ENCODE data around the gene KBTBD4.
A peak's percentile ranks its signal among the peaks of the same experiment; 100 is the strongest.
"Not testable (repeated sequence)": the region's sequence is repeated elsewhere in the genome, so short reads cannot be mapped to it uniquely, and the experiment has no call there.

The KBTBD4 gene

GRCh38 chr11:47589977-47590861, 11.4 kb upstream of the KBTBD4 start:
- peak; percentile 81 for DNase-seq (ENCODE audit: low spot score)

GRCh38 chr11:47589584-47589976, 10.8 kb upstream of the KBTBD4 start:
- no peak for DNase-seq (ENCODE audit: low spot score)

DNA sequence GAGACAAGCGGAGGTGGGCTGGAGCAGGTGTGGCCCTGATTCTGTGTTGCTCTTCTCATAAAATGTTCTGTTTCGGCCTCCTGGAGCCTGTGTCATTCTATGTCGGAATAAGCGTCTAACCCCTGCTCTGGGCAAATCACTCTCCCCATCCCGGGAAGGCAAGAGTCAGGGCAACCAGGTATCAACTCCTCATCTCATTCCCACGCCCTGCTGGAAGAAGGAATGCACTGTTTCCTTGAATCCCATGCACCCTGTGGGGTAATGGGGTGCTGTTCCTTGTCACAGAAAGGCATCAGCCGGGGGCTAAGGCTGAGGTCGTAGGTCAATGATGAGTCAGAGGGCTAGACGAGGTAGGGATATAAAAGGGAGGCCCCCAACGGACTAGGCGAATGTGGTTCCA, 10.3 kb upstream of the KBTBD4 start:
- no peak for DNase-seq (ENCODE audit: low spot score)

GRCh38 chr11:47587723-47588326, 9.1 kb upstream of the KBTBD4 start:
- no peak for DNase-seq (ENCODE audit: low spot score)

DNA sequence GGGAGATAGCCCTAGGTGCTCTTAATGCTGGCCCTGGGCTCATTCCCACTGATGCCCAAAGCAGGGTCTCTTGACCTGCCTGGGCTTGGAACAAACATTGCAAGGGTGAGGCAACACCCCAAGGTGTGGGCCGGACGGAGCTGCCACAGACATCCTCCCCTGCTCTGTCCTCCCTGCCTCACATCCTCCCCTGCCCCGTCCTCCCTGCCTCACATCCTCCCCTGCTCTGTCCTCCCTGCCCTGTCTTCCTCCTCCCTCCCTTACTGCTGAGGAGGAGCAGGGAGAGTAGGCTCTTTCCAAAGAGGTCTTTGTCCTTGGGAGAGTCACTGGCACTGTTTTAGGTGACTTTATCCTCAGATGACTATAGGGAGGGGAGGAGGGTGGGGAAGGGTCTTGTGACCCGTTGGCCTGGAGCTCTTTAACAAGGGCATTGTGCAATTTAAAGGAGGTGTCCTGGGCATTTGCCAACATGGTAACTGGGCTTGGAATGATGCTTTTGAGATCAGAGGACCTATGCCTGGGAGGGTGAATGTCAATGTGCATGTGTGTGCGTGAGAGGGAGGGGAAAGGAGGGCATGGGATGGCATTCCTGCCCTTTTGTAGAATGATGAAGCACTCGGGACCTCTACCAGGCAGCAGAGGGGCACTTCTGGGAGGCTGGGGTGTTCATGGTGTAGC, 8.4 kb upstream of the KBTBD4 start:
- DNase-seq (ENCODE audit: low spot score) = no peak

GRCh38 chr11:47586098-47586855, 7.5 kb upstream of the KBTBD4 start, which contains the start of gene FAM180B:
Gene FAM180B (plus strand): TSS chr11:47586678. CDS start chr11:47586769, 91 bp downstream.
- peak; percentile 78 for DNase-seq (ENCODE audit: low spot score)

GRCh38 chr11:47583844-47584243, 5.1 kb upstream of the KBTBD4 start:
- DNase-seq (ENCODE audit: low spot score) = no peak

- DNase-seq (ENCODE audit: low spot score) = no peak
These were observed 1.2 kb downstream of the KBTBD4 start for GRCh38 chr11:47577460-47578041.

DNA sequence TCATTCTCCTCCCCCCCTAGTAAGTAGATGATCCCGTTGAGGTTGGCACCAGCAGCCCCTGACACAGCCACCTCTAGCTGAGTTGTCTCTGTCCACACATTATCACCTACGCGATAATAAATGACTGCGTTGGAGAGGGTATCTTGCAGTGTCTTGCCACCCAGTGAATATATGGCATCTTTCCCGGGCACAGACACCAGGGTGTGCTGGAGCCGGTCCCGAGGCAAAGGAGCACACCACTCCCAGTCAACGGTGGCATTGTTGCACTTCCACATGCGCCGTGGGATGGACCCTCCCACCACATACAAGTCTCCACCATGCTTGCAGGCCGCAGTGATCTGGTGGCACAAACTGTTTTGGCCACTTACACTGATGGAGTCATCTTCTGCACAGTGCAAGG, 5.4 kb downstream of the KBTBD4 start:
- DNase-seq (ENCODE audit: low spot score) = no peak

DNA sequence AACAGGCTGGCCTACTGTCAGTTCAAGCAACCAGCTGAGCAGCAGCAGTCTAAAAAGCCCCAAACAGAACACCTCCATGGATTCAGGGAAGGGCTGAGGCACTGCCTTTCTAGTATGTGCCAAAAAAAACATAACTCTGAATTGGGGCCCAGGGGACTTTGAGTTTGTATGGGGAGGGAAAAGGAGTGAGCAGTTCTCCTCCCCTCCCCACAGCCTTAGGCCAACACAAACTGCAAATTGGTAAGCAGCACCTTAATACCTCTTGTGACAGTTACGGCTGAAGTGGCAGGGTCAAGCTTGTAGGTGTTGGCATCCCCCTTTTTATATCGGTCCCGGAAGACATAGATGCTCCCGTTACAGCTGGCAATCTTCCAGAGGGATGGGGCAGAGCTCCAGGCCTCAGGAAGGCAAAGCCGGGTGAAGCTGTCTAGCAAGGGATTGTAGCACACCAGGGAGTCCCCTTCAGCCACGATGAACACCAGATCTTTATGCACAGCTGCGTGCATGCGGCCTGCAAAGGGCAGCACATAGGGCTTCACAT, 6.0 kb downstream of the KBTBD4 start:
- DNase-seq (ENCODE audit: low spot score) = no peak

DNA sequence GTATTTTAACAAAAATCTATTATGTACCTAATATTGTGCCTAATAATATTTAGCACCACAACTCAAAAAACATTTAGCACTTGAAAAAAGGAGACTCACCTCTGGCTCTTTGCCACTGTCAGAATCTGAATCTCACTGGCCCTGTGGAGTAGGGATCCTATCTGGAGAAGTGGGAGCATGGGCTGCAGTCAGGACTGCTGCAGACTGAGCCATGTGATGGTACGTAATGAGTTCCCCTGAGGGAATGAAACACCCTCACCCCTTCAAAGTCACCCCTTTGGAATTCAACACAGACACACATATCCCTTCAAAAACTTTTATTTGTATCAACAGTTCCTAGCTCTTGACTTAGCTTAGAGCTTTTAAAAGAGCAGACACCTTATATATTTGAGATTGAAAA, 6.9 kb downstream of the KBTBD4 start:
- DNase-seq (ENCODE audit: low spot score) = no peak

- DNase-seq (ENCODE audit: low spot score) = no peak
These were observed 7.4 kb downstream of the KBTBD4 start for GRCh38 chr11:47571357-47571729.

DNA sequence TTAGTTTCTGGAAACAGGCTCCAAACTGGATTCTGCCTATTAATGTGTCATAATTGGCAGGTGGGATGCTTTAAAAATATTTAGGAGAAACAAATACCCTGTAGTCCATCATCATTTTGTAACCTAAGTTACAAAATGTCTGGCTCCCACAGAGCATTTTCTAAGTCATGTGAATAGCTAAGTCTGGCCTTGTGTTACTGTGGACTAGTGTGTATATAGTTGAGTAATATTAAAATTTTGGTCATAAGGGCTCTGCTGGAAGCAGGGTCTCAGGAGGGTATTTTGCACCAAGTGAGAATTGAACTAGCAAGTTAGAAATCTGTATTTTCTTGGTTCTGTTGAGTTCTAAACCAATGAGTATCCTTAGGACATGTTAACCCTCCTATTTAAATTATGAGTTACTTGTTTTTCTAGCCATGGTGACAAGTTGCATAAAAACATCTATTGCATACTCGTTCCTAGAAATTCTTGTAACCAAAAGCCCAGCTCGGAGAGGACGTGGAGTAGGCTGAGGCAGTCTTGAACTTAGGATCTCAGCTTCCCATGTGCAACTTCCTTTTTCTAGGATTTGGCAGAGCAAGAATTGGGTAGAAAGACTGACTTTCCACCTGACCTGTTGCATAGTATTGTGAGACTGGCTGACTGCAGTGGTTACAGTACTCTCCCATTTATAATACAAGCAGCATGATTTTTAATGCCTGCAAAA, 8.0 kb downstream of the KBTBD4 start:
- DNase-seq (ENCODE audit: low spot score) = no peak

- no peak for DNase-seq (ENCODE audit: low spot score)
These were observed 9.1 kb downstream of the KBTBD4 start for GRCh38 chr11:47569646-47570045.

DNA sequence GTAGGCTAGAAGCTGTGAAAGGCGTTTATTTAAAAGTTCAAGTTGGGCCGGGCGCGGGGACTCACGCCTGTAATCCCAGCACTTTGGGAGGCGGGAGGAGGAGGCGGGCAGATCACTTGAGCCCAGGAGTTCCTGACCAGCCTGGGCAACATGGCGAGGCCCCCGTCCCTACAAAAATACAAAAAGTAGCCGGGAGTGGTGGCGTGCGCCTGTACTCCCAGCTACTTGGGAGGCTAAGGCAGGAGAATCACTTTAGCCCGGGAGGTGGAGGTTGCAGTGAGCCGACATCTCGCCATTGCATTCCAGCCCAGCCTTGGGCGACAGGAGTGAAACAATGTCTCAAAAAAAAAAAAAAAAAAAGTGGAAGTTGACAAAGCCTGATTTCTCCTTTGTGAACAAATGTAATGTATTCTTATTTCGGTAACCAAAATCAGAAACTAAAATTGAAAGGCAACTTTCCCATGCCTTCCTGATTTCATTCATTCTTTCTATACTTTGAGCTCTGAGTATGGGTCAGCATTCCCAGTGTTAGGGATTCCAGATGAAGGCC, 12.5 kb downstream of the KBTBD4 start:
- DNase-seq (ENCODE audit: low spot score) = no peak

- DNase-seq (ENCODE audit: low spot score) = peak; percentile 79
These were observed 13.2 kb downstream of the KBTBD4 start, which contains the start of gene PTPMT1 for GRCh38 chr11:47565340-47566148. Gene PTPMT1 (plus strand): TSS chr11:47565599. CDS start chr11:47565623, 24 bp downstream.

GRCh38 chr11:47564933-47565339, 13.8 kb downstream of the KBTBD4 start:
- no peak for DNase-seq (ENCODE audit: low spot score)

GRCh38 chr11:47564366-47564765, 14.4 kb downstream of the KBTBD4 start:
- not testable (repeated sequence) for DNase-seq (ENCODE audit: low spot score)

DNA sequence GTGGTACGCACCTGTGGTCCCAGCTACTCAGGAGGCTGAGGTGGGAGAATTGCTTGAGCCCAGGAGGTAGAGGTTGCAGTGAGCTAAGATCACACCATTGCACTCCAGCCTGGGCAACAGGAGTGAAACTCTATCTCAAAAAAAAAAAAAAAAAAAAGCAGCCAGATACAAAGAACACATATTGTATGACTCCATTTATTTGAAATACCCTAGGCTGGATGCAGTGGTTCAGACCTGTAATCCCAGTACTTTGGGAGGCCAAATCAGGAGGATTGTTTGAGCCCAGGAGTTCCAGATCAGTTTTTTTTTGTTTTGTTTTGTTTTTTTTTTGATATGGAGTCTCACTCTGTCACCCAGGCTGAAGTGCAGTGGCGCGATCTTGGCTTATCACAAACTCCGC, 16.4 kb downstream of the KBTBD4 start:
- DNase-seq (ENCODE audit: low spot score) = not testable (repeated sequence)

DNA sequence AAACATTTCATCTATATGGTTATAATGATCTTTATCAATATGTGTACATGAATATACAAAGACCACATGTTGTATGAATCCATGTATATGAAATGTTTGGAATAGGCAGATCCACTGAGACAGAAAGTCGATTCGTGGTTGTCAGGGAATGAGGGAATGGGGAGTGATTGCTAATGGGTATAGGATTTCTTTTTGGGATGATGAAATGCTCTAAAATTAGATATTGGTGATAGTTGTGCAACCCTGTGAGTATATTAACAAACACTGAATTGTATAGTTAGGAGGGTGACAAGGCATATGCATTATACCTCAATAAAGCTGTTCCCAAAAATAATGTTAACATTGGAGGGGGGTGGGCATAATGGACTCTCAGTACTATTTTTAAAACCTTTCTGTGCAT, 18.3 kb downstream of the KBTBD4 start:
- no peak for DNase-seq (ENCODE audit: low spot score)

All from left forelimb (tissue), 1 donor.